ENCODE measurements around the gene SLC5A1.

The SLC5A1 gene

DNA sequence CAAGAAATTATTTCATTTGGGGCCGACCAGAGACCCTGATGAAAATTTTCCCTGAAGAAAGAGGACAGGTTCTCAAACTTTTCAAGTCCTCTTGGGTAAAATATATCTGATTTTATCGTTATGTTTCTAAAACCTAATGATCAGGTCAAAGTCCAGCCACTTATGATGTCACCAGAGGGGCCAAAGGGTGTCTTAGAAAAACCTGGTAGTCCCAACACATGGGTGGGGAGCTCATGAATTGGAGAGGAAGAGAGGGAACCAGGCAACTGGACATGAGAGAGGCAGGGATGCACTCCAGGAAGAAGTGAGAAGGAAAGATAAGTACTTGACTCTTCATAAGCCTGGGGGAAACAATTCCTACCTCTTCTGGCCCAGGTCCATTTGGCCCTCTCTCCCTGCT, 9.2 kb downstream of the SLC5A1 start:
- no peak for DNase-seq

DNA sequence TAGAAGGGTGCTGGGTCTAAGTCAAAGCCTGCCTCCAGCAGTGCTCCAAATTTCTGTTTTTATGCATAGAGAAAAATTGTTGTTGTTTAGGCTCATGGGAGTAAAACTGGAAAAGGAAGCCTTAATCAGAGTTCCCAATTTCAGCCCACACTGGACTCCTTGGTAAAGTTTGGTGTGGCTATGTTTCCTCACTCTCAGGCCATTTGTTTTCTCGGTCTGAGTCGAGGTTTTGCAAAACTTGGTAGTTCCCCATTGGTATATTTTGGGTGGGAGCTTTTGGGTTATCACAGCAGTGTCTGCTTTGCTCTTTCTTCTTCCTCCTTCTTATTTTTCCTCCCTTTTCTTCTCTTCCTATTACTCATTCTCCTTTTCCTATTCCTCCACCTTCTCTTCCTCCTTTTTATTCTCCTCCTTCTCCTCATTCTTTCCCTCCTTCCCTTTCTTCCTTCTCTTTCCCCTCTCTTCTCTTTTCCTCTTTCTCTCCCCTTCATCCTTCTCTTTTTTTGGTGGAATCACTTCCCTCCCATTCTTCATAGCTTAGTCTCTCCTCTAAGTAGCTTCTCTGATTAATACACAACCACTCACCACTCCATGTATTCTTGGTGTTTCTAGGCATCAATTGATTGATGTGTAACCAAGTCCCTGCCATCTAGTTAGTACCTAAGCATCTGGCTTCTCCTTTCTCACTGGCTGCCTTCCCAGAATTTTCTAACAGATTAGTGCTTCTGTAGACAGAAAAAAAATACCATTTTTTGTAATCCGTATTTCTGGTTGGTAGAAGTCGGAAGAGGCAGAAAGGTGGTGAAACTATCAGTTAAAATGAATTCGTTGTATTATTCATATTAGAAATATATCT, 10.1 kb downstream of the SLC5A1 start:
- DNase-seq = no peak

DNA sequence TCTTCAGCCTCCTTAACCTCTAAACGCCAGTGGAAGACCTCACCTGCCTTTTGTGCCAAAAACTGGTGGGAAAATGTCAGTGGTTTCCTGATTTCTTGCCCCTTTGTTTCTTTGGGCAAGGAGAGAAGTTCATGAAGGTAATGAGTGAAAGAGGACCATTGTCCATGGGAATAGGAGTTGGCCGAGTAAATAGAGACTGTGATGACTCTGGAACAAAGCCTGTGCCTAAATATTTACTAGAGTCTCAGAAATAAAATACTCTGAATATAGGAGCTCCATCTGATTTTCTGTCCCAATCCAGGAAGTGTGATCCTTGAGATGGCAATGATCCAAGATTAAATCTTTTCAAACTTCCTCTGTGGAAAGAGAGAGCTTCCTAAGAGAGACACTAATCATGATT, 12.0 kb downstream of the SLC5A1 start:
- DNase-seq = no peak

DNA sequence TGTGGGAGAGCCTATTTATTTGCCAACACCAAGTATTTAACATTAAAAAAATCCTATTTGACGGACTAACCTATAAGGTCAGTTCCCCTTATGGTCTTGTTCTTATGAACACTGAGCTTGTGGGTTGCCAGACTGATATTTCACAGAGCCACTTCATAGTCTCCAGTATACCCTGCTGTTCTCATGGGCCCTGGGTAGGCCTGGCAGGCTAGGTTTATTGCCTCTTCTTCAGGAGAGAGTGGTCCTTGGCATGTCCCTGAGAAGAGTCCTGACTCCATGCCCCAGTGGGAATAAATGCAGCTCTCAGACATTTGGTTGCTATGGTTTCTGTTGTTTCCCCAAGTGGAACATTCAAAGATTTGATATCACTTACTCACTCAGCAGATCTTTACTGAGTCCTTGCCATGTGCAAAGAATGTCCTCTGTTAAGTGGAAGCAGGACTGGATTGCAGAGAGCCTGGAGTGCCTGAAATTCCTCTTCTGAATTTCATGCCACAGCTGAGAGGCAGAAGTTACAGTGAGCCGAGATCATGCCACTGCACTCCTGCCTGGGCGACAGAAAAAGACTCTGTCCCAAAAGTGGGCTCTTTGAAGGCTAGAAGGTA, 15.7 kb downstream of the SLC5A1 start:
- no peak for DNase-seq

DNA sequence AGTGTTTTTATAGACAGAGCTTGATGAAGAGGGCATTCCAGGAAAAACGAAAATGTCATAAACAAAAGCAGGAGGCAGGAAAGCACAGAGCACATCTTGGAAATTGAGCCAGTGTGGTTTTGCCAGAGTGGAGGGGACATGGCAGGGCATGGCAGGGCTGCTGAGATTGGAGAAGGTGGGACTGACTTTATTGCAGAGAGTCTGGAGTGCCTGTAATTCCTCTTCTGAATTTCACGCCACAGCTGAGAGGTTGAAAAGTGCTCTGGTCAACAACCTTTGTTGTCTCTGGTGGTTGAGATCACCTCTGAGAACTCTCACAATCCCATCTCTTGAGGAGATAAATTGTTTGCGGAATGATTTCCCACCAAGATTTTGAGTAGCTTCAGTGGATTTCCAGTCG, 16.4 kb downstream of the SLC5A1 start:
- no peak for DNase-seq

DNA sequence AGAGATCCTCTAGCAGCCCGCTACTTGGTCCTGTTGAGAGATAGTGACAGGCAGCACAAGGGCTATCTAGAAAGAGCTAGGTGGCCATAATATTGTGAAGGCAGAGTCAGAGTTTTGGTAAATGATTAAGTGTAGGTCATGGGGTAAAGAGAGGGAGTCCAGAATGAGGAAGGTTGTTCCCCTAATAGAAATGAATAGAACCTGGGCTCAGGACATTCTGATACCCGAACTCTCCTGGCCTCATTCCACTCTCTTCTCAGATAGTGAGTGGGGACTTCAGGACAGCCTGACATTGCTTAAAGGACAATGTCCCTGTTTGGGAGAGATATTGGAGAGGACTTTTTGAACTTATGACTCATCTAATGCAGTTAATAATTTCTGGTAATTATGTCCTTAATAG, 20.6 kb downstream of the SLC5A1 start:
- no peak for DNase-seq

DNA sequence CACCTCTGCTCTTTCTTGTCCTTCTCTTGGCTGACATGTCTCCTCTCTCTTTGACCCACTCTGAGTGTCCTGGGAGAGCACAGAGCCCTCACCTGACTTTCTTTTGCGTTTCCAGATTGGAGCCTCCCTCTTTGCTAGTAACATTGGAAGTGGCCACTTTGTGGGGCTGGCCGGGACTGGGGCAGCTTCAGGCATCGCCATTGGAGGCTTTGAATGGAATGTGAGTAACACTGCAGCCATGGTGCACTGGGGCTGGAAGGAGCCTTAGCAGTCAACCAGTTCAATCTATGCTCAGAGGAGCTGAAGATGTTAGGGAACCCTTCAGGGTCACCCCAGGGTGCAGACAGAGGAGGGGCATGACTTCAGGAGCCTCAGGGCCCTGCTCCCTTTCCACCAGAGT, 23.8 kb downstream of the SLC5A1 start:
- DNase-seq = no peak

DNA sequence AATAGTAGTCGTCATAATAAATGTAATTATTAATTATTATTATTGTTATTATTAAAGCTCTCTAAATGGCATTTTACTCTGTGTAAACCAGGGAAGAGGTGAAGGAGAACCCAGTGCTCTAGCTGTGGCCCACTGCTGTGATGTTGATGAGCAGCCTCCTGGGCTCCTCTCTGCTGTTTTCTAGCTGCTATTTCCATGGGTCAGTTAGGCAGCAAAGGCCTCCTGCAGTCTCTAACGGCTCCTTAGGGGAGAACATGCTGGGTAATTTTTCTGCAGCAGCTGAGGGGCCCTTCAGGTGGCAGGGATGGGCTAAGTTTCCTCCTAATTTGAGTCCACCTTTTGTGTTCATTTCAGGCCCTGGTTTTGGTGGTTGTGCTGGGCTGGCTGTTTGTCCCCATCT, 24.6 kb downstream of the SLC5A1 start:
- no peak for DNase-seq

DNA sequence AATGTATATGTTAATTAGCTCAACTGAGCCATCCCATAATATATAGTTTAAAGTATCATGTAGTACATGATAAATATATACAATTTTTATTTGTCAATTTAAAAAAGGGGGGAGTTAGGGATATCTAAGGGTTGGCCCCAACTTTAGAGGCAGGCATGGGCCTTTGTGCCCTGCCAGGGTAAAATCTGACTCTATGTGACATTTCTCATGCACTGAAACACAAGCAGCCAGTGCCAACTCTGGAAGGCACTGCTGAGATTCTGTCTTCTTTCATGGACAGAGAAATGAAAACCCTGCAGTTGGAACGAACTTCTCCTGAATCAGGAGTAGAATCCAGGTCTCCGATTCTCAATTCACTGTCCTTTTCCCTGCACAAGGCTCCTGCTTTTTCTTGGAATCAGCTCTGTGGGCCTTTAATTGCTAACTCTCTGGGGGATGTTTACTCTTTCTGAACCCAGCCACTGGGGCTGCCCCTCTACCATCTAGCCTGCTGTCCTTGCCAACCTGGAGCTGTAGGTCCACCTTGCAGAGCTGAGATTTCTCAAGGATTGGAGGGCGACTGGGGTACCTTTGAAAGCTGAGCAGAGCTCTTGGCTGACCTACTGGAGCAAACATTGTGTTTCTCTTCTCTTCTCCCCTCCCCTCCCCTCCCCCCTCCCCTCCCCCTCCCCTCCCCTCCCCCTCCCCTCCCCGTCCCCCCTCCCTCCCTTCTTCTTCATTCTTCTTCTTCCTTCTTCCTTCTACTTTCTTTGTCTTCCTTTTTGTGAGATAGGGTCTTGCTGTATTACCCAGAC, 26.7 kb downstream of the SLC5A1 start:
- no peak for DNase-seq

DNA sequence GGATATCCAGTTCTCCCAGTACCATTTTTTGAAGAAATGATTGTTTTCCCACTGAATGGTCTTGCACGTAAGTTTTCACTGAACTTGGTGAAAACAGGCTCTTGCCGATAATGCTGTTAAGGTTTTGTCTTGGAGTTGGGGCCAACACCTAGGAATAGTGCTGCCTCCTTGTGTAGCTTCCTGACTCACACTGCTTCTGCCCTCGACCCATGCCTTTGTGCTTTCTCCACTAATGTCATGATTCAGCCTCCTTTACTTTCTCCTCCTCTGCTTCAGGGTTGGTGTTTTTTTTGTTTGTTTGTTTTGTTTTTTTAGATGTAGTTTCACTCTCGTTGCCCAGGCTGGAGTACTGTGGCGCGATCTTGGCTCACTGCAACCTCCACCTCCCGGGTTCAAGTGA, 30.2 kb downstream of the SLC5A1 start:
- DNase-seq = no peak

DNA sequence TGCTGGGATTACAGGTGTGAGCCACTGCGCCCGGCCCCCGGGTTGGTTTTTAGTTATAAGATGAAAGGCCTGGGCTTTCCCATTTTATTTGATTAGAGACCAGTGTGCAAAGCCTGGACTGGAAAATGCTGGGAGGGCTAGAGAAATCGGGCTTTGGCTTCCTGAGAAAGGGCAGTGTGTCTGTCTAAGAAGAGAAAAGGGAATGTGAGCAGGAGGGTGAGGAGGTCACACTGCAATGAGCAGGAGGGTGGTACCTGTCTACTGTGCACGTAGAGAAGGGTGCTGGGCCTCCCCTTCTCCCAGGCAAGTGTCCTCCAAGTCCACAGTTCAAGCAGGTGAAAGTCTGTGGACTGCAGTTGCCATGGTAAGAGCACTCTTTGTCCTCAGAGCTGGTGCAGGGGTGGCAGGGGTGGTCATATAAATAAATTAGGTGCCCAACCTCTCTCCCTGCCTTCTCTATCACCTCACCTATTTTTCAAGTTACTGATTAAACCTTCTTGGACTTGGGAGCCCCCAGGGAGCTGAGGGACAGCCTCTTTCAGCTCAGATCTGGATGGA, 30.8 kb downstream of the SLC5A1 start:
- DNase-seq = no peak

DNA sequence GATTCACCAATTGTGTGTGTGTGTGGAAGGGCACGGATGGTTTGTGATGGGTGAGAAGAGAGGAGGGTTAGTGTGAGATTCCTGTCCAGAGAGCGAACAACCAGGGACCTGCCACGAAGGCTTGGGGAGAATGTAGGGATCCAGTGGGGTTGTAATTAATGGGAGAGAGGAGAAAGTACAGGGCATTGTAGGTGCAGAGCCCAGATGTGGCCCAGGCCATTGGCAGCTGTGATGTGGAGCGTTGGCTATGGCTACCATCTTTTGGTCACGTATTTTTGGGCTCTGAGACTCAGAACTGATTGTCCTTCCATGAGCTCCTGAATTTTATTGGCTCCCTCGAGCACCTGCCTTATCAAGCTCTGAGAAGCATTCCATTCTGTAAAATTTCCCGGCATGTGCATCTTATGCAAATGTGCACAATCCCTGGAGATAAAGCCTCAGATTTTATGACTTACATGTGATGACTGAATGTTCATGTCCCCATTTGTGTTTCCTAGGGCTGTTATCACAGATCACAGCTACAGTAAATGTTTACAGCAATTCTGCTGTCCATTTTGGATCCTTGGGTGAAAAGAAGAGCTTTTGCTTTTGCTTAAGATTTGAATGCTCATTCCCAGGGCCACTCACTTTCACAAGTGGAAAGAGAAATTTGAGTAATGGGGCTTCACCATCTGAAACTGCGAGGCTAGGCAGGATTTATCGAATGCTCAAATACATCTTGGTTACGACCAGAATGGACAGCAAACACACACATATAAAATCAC, 33.1 kb downstream of the SLC5A1 start:
- DNase-seq = no peak

DNA sequence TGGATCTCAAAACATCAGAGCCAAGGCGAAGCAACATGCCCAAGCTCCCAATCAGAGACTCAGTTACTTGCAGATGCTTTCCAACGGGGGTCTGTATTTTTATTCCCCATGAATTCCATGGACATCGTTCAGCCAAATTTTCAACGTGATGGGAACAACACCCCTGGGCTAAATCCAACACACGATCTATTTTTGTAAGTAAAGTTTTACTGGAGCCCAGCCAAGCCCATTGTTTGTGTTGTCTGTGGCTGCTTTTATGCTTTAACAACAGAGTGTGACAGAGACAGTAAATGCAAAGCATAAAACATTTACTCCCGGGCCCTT, 33.7 kb downstream of the SLC5A1 start:
- no peak for DNase-seq

DNA sequence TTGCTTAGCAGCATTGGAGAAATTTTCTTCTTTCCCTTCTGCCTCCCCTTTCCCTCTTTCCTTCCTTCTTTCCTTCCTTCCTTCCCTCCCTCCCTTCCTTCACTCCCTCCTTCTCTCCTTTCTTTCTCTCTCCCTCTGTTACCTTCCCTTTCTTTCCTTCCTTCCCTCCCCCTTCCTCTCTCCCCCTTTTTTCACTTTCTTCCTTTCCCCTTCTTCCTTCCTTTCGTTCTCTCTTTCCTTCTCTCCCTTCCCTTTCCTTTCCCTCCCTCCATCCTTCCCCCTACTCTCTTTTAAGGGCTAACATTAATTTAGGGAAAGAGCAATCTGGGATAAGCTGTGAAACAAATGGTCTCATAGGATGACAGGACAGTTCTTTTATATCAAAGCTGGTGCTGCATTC, 34.1 kb downstream of the SLC5A1 start:
- no peak for DNase-seq

DNA sequence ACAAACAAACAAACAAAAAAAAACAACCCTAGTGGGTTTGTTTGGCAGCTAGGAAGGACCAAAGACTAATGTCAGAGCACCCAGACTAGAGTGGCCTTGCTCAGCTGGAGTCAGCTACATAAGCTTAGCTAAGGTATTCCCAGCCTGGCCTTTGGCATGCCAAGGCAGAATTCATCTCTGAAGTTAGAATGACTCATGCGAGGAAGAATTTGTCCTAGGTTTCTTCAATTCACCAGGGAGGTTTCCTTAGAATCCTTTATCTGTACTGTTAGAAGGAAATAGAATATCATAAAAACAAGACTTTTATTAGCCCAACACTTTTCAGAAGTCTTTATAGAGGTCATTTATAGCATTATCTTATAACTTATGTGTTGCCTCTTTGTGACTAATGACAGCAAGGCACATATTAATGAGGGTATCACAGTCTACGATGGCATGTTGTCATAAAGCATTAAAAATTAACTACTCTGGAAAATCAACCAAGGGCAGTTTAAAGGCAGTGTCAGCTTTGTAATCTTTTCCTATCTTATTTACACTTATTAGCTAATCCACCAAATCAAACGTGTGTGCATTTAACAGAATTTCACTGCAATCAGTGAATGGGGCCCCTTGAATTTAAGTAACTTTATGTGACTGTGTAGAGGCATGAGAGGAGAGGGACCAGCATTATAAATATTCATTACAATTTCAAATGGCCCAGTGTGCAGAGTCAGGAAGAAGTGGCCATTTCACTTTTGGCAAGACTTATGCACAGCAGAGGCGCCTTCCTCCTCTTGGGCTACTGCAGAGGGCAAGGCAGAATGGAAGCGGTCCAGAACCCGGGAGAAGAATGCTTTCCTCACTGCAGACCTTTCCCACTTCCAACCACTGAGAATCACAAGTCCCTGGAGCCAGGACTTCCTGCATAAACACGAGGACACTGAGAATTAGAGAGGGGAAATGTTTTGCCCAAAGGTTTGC, 36.3 kb downstream of the SLC5A1 start:
- no peak for DNase-seq

DNA sequence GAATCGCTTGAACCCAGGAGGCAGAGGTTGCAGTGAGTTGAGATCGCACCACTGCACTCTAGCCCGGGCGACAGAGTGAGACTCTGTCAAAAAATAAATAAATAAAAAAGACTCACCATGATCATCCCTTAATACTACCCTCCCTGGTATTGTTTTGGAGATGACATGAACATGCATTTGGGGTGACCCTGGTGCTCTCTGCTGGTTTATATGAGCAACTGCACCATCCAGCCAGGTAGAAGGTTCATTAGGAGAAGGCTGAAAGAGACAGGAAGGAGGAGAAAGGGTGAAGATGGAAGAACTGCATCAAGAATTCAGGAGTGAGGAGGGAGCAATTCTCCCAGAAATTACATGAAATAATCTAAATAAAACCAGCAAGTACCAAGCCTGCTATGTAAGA, 37.8 kb downstream of the SLC5A1 start:
- DNase-seq = no peak

DNA sequence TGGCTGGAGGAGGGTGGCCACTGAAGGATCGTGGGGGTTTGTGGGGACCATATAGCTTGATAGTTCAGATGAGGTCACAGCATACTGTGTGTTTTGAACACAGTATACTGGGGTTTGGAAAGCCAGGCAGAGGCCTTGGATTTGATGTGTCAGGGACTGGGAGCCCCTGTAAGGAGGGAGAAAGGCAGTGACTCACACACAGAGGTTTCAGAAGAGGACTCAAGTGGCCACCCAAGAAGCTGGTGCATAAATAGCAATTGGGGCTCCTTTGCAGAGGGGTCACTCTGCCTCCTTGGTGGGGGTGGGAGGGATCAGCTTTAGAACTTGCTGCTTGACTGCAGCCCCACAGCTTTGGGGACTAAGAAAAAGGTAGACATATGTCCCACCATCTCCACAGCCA, 39.3 kb downstream of the SLC5A1 start:
- no peak for DNase-seq

DNA sequence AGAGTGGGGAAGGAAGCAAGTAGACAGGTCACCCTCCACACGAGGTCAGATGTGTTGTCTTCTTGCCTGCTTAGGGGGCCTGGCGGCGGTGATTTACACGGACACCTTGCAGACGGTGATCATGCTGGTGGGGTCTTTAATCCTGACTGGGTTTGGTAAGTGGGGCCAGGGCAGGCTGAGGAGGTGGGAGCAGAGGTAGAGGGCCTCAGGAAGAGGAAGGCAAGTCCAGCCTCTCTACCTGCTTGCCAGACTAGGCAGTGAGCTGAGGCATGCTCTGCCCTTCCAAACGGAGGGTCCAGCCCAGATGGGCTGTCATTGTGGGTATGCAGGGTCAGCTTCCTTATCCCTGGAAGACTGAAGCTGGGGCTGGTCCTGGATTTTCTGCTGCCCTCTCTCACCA, 39.9 kb downstream of the SLC5A1 start:
- DNase-seq = no peak

DNA sequence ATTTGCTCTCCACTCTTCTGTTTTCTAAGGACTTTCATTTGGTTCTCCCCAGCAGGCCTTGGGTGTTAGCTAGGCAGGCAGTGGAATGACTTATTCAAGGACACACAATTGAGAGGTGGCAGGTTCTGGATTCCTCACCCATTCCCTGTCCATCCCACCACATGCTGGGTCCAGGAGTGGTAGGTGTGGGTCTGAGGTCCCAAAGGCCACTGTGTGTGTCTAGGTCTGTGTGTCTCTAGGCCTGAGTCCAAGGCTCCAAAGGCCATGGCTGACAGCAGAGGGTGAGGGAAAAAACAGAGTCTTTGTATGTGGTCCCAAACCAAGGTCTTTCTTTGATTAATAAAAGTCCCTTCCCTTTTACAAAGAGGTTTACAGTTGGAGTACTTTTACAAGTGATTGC, 40.8 kb downstream of the SLC5A1 start:
- no peak for DNase-seq

DNA sequence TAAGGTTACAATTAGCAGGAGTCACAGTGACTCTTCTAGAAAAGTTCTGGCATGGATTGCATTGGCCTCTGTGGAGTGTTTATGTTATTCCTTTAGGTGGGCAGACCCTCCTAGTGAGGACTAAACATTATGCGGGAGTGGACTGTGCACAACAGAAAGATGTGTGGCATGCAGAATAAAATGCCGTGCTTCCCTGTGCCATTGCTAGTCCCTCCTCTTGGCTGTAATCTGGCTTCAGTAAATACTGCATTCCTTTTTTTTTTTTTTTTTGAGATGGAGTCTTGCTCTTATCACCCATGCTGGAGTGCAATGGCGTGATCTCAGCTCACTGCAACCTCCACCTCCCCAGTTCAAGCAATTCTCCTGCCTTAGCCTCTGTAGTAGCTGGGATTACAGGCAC, 45.0 kb downstream of the SLC5A1 start:
- no peak for DNase-seq

DNA sequence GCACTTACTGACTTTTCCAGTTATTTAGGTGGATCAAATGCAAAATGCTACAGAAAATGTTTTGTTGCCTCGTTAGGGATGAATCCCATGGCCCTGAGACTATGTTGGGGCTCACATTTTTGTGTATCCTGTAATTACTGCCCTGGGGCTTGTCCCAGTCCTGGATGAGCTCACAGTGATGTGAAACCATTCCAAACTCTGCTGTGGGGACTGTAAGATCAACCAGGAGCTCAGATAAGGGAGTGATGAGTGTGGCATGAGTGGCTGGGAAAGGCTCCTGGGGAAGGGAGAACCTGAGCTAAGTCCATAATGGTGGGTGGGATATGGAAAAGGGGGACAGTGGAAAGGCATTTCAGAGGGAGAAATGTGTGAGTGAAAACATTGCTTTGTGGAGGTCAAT, 54.0 kb downstream of the SLC5A1 start:
- no peak for DNase-seq

Data from NCI-H774 (cell line).